HepG2 (cell line): ENCODE results near the gene CDCA4. TPM values are rescaled to one million over a fixed set of nuclear protein-coding genes. Genes with fewer than 3 reads are reported as not detected.
A peak's percentile ranks its signal among the peaks of the same experiment; 100 is the strongest.

Experiments
- ATAC-seq: fragments of 200-7000 bp; cut with Tn5 transposase; 3 replicates; pipeline ENCODE4 v1.9.1; 2020; ENCODE audit warnings: mild to moderate bottlenecking, moderate library complexity
- BruUV-seq: library from RNA; stranded (reverse); fragments of 400-500 nt; replicated peaks from 2 replicates; lab custom pipeline; 2021; lab: Mats Ljungman, UMichigan
- CTCF ChIA-PET: fragments of 300-600 bp; formaldehyde crosslinking; extraction: SDS; loops from one replicate; lab custom pipeline; 2021; ENCODE audit warnings: low total read pairs, inconsistent platforms, low intra/inter-chr PET ratio; lab: Yijun Ruan, JAX
- POLR2A ChIA-PET: fragments of 350-600 bp; sonication (Branson Sonifier 250); formaldehyde crosslinking; loops from one replicate; lab custom pipeline; 2020; ENCODE audit warnings: antibody characterized with exemption, inconsistent platforms; lab: Yijun Ruan, JAX
- DNase-seq: peaks from one replicate; pipeline ENCODE4 v3.0.0-alpha.2; 2015; ENCODE audit warnings: low spot score
- FAIRE-seq: peaks from 3 replicates; lab custom pipeline; 2011; peaks lifted over from hg19 to GRCh38; lab: Jason Lieb, UNC
- H2AFZ ChIP-seq: one replicate; pipeline ENCODE4 v1.6.1; 2011; ENCODE audit warnings: low read length, inconsistent platforms
- H3K27ac ChIP-seq: fragments of 300-600 bp; 3 replicates; pipeline ENCODE4 v1.8.0; 2011; ENCODE audit warnings: mixed run types, mild to moderate bottlenecking, mixed read lengths, low read length, inconsistent platforms; ENCODE audit not compliant: insufficient read depth; ENCODE audit errors: extremely low read length
- H3K27me3 ChIP-seq, 2 experiments: fragments of 200-600 bp in 1 of 2; 2 replicates in 1 of 2; 3 replicates in 1 of 2; pipeline versions ENCODE4 v1.6.0 to v1.8.0; 2011; ENCODE audit warnings: low read length in 2 of 2, mild to moderate bottlenecking in 2 of 2, moderate library complexity in 2 of 2, inconsistent platforms in 1 of 2; ENCODE audit not compliant: insufficient read depth in 2 of 2, control insufficient read depth in 1 of 2
- H3K36me3 ChIP-seq, 2 experiments: fragments of 200-600 bp in 1 of 2; replicated peaks in 1 of 2; 2 replicates in 1 of 2; 3 replicates in 1 of 2; pipeline versions ENCODE4 v1.5.1 to v1.8.0; 2011; ENCODE audit warnings: low read length in 2 of 2, inconsistent platforms in 1 of 2; ENCODE audit not compliant: insufficient read depth in 2 of 2, control insufficient read depth in 1 of 2
- H3K4me1 ChIP-seq: 2 replicates; pipeline ENCODE4 v1.5.1; 2012; ENCODE audit warnings: low read length, inconsistent platforms; ENCODE audit not compliant: insufficient read depth
- H3K4me2 ChIP-seq: 2 replicates; pipeline ENCODE4 v1.6.0; 2011; ENCODE audit warnings: low read depth, low read length, inconsistent platforms
- H3K4me3 ChIP-seq, 3 experiments: fragments of 200-600 bp in 1 of 3; sonication (generic), shearing (Covaris generic) in 1 of 3; replicated peaks in 1 of 3; 2 replicates each; pipeline ENCODE4 v1.5.1; 2011 to 2016; ENCODE audit warnings: low read length in 3 of 3, inconsistent platforms in 2 of 3, low read depth in 2 of 3, mild to moderate bottlenecking in 2 of 3, control low read depth in 1 of 3, mixed read lengths in 1 of 3; ENCODE audit not compliant: insufficient read depth in 1 of 3
- H3K79me2 ChIP-seq: one replicate; pipeline ENCODE4 v1.6.1; 2011; ENCODE audit warnings: low read length, inconsistent platforms; ENCODE audit not compliant: insufficient read depth
- H3K9ac ChIP-seq: 2 replicates; pipeline ENCODE4 v1.6.0; 2011; ENCODE audit warnings: mild to moderate bottlenecking, low read depth, low read length, inconsistent platforms; ENCODE audit not compliant: insufficient read depth
- H3K9me3 ChIP-seq: 2 replicates; pipeline ENCODE4 v1.5.1; 2012; ENCODE audit warnings: mild to moderate bottlenecking, low read length
- H4K20me1 ChIP-seq: 2 replicates; pipeline ENCODE4 v1.6.0; 2011; ENCODE audit warnings: inconsistent platforms, mild to moderate bottlenecking, low read length, moderate library complexity; ENCODE audit not compliant: insufficient read depth
- CBX1 ChIP-seq: IDR thresholded peaks from one replicate; pipeline ENCODE4 v1.6.1; 2016; ENCODE audit warnings: antibody characterized with exemption, low read depth
- EZH2 ChIP-seq: conservative IDR thresholded peaks from 2 replicates; pipeline ENCODE4 v1.6.1; 2012; ENCODE audit warnings: mild to moderate bottlenecking, low read depth, low read length, moderate library complexity
- FOXJ3 ChIP-seq: sonication (generic); formaldehyde crosslinking; IDR thresholded peaks from 2 replicates; pipeline ENCODE4 v1.4.0; 2020; ENCODE audit warnings: missing genetic modification reagents, mild to moderate bottlenecking, borderline replicate concordance
- HOXA9 ChIP-seq: sonication (generic); formaldehyde crosslinking; IDR thresholded peaks from 2 replicates; pipeline ENCODE4 v1.8.1; 2022; ENCODE audit warnings: missing genetic modification reagents, mild to moderate bottlenecking, moderate library complexity, borderline replicate concordance
- MAFF ChIP-seq: IDR thresholded peaks from 2 replicates; pipeline ENCODE4 v1.6.1; 2011; ENCODE audit warnings: low read depth, low read length, improper control_type of control experiment
- MZF1 ChIP-seq: sonication (generic); formaldehyde crosslinking; IDR thresholded peaks from 2 replicates; pipeline ENCODE4 v1.8.1; 2023; ENCODE audit warnings: mild to moderate bottlenecking, missing genetic modification reagents, borderline replicate concordance
- NFE2L1 ChIP-seq: sonication (generic); formaldehyde crosslinking; IDR thresholded peaks from 2 replicates; pipeline ENCODE4 v1.4.0; 2020; ENCODE audit warnings: missing genetic modification reagents, mild to moderate bottlenecking, borderline replicate concordance
- PHB2 ChIP-seq: fragments of 450-650 bp; IDR thresholded peaks from 2 replicates; pipeline ENCODE4 v1.6.1; 2018; ENCODE audit not compliant: partially characterized antibody
- RCOR2 ChIP-seq: IDR thresholded peaks from 2 replicates; pipeline ENCODE4 v1.6.1; 2016; ENCODE audit warnings: missing biosample characterization, missing genetic modification reagents
- RFX3 ChIP-seq: IDR thresholded peaks from 2 replicates; pipeline ENCODE4 v1.6.1; 2016; ENCODE audit warnings: missing biosample characterization, missing genetic modification reagents
- ZFP37 ChIP-seq: sonication (generic); formaldehyde crosslinking; IDR thresholded peaks from 2 replicates; pipeline ENCODE4 v1.4.0; 2020; ENCODE audit warnings: missing genetic modification reagents, borderline replicate concordance
- ZNF564 ChIP-seq: sonication (generic); formaldehyde crosslinking; IDR thresholded peaks from 2 replicates; pipeline ENCODE4 v1.8.1; 2023; ENCODE audit warnings: mild to moderate bottlenecking, missing genetic modification reagents
- ZNF792 ChIP-seq: IDR thresholded peaks from 2 replicates; pipeline ENCODE4 v1.6.1; 2016
- WGBS: methylation state at CpG from one replicate; pipeline ENCODE4 v1.1.6; 2017; ENCODE audit warnings: low lambda C conversion rate; 5-methylcytosine and 5-hydroxymethylcytosine counted together
- in situ Hi-C: cut with HindIII; loops from 2 replicates; pipeline ENCODE4 v1.10.0; 2017; ENCODE audit warnings: low pct_unique_long_range_greater_than_20kb; ENCODE audit not compliant: extremely low pct_ligation_motif_present
- intact Hi-C: fragments of 100-400 bp; cut with micrococcal nuclease; formaldehyde crosslinking; loops from one replicate; pipeline ENCODE4 v1.10.0; 2022; ENCODE audit not compliant: unreplicated experiment
- polyA plus RNA-seq, 8 experiments: library from polyadenylated mRNA; depleted of rRNA in 3 of 8; stranded (reverse) in 7 of 8; unstranded in 1 of 8; fragments of >200 nt; fragmentation: Illumina TruSeq in 4 of 8; extraction: Trizol in 4 of 8; gene quantifications; 2 replicates each; pipeline versions ENCODE4 v1.2.1 to v1.2.3, GENCODE V29; 2011 to 2016; ENCODE audit warnings: low read depth in 4 of 8, missing spikeins in 1 of 8, mixed read lengths in 1 of 8; ENCODE audit not compliant: insufficient read depth in 1 of 8
- total RNA-seq, 5 experiments: library from RNA; depleted of rRNA; stranded (reverse); fragments of >200 nt; fragmentation: Illumina TruSeq; extraction: Trizol; gene quantifications; 2 replicates each; pipeline ENCODE4 v1.2.3, GENCODE V29; 2016; ENCODE audit warnings: low read depth in 1 of 5
- TF ChIP-seq, protein P1 (sequence below): sonication (generic); formaldehyde crosslinking; IDR thresholded peaks from 2 replicates; pipeline ENCODE4 v1.5.0; 2020; ENCODE audit warnings: mild to moderate bottlenecking, missing genetic modification reagents

The CDCA4 gene
- total and polyA plus RNA-seq, 2 of the 13 experiments (the other 11 are each of a cell fraction or from before 2014, with no cell fraction given) = 19.7 to 43.1 TPM

DNA sequence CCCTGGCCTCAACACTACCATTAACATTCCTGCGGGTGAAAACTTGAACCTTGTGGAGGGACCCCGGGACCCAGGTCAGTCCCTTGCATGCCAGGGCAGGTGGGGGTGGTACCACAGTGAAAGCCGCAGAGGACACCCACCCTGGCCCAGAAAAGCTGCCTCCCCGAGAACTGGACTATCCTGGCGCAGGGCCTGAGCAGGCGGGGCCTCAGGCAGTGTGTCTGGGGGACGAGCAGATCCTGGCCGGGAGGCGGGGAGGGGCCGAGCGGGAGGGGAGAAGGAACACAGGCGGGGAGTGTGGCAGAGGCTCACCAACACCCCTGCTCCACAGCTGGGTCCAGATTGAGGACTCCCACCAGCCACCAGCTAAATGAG, 52.7 kb downstream of the CDCA4 start:
- WGBS = 4% methylated on average over 8 of the region's 12 CpGs
- no peak overlapping the region for H3K27ac ChIP-seq
- CTCF ChIA-PET = interaction anchor here (1.1 kb wide), 1 partner anchor 78 kb away, joined by 4 read pairs; no protein-coding TSS in a partner anchor

More for the DNA sequence above, 52.7 kb downstream of the CDCA4 start:
- POLR2A ChIA-PET = no interaction called here
- no peaks in the 10 kb centered on the region for H3K79me2 ChIP-seq
- ATAC-seq = peak; percentile 23
- no peak overlapping the region for H3K9ac ChIP-seq
- in situ Hi-C loops = no loop called here
- H2AFZ ChIP-seq = no peak overlapping the region
- BruUV-seq = no TSS peak
- peak overlapping the region; percentile 56 for H3K4me2 ChIP-seq
- DNase-seq = no peak
- H4K20me1 ChIP-seq = no peaks in the 10 kb centered on the region
- TF ChIP-seq ZNF564 (CRISPR knock-in tag) (no peak), CBX1 (no peak), FOXJ3 (CRISPR knock-in tag) (no peak), NFE2L1 (CRISPR knock-in tag) (no peak), MAFF (no peak), HOXA9 (CRISPR knock-in tag) (no peak), RFX3 (CRISPR knock-in tag) (no peak), PHB2 (no peak), ZNF792 (CRISPR knock-in tag) (no peak), RCOR2 (CRISPR knock-in tag) (no peak), EZH2 (0 out of 2 replicates have a peak, but pooled peaks have one; percentile 15), MZF1 (no peak), ZFP37 (no peak)
- TF ChIP-seq, protein P1, sequence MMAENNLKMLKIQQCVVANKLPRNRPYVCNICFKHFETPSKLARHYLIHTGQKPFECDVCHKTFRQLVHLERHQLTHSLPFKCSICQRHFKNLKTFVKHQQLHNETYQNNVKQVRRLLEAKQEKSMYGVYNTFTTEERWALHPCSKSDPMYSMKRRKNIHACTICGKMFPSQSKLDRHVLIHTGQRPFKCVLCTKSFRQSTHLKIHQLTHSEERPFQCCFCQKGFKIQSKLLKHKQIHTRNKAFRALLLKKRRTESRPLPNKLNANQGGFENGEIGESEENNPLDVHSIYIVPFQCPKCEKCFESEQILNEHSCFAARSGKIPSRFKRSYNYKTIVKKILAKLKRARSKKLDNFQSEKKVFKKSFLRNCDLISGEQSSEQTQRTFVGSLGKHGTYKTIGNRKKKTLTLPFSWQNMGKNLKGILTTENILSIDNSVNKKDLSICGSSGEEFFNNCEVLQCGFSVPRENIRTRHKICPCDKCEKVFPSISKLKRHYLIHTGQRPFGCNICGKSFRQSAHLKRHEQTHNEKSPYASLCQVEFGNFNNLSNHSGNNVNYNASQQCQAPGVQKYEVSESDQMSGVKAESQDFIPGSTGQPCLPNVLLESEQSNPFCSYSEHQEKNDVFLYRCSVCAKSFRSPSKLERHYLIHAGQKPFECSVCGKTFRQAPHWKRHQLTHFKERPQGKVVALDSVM = peak; percentile 8; the same call in 1 of the 2 replicates
- intact Hi-C loops = no loop called here
- H3K9me3 ChIP-seq = no peaks in the 10 kb centered on the region
- H3K36me3 ChIP-seq = no peaks in the 10 kb centered on the region
- peaks cover 16 to 83% of the 10 kb centered on the region in 2 experiments for H3K27me3 ChIP-seq
- FAIRE-seq = no peak
- H3K4me3 ChIP-seq = peak overlapping the region; percentile 13 to 63 (median 24); a peak in 4 of 6 replicates
- peaks cover 24% of the 10 kb centered on the region; the same call in 1 of the 2 replicates for H3K4me1 ChIP-seq
